NCI-H510A (cell line): ENCODE results near the gene KRT6A.

Experiments
- DNase-seq: peaks from one replicate; lab custom pipeline; 2025; lab: John Stamatoyannopoulos, UW

KRT6A gene

GRCh38 chr12:52493172-52493571, at the start of gene KRT6A:
KRT6A (minus strand) TSS chr12:52493257; CDS start chr12:52493188, 69 bp downstream.
- no peak for DNase-seq

GRCh38 chr12:52542157-52542556, 49.1 kb upstream of the KRT6A start:
- no peak for DNase-seq

GRCh38 chr12:52541709-52542108, 48.7 kb upstream of the KRT6A start:
- no peak for DNase-seq

- DNase-seq: no peak
These were observed 47.5 kb upstream of the KRT6A start for GRCh38 chr12:52540531-52540930.

- no peak for DNase-seq
These were observed 46.7 kb upstream of the KRT6A start for GRCh38 chr12:52539821-52540173.

GRCh38 chr12:52539083-52539820, 46.2 kb upstream of the KRT6A start:
- peak; percentile 55 for DNase-seq

- no peak for DNase-seq
These were observed 44.0 kb upstream of the KRT6A start for GRCh38 chr12:52537101-52537500.

GRCh38 chr12:52535574-52535973, 42.5 kb upstream of the KRT6A start:
- DNase-seq: no peak

GRCh38 chr12:52534482-52534881, 41.4 kb upstream of the KRT6A start:
- no peak for DNase-seq

- DNase-seq: no peak
These were observed 40.8 kb upstream of the KRT6A start for GRCh38 chr12:52533686-52534470.

- no peak for DNase-seq
These were observed 39.6 kb upstream of the KRT6A start for GRCh38 chr12:52532636-52533035.

- no peak for DNase-seq
These were observed 38.7 kb upstream of the KRT6A start for GRCh38 chr12:52531566-52532300.

GRCh38 chr12:52530905-52531304, 37.8 kb upstream of the KRT6A start:
- no peak for DNase-seq

GRCh38 chr12:52530366-52530765, 37.3 kb upstream of the KRT6A start:
- no peak for DNase-seq

GRCh38 chr12:52529846-52530245, 36.8 kb upstream of the KRT6A start:
- no peak for DNase-seq

- DNase-seq: no peak
These were observed 36.4 kb upstream of the KRT6A start for GRCh38 chr12:52529417-52529816.

GRCh38 chr12:52528641-52529143, 35.6 kb upstream of the KRT6A start:
- no peak for DNase-seq

- DNase-seq: no peak
These were observed 34.2 kb upstream of the KRT6A start for GRCh38 chr12:52527121-52527800.

- DNase-seq: no peak
These were observed 33.5 kb upstream of the KRT6A start for GRCh38 chr12:52526511-52526951.

GRCh38 chr12:52525661-52526499, 32.8 kb upstream of the KRT6A start:
- no peak for DNase-seq
